GDM1 (cell line): Measurements from ENCODE around the gene COQ2.
A peak's percentile ranks its signal among the peaks of the same experiment; 100 is the strongest.
"Not testable (repeated sequence)": the region's sequence is repeated elsewhere in the genome, so short reads cannot be mapped to it uniquely, and the experiment has no call there.

ENCODE experiments used
- DNase-seq: peaks from one replicate; lab custom pipeline; 2025; lab: John Stamatoyannopoulos, UW

COQ2 gene

DNA sequence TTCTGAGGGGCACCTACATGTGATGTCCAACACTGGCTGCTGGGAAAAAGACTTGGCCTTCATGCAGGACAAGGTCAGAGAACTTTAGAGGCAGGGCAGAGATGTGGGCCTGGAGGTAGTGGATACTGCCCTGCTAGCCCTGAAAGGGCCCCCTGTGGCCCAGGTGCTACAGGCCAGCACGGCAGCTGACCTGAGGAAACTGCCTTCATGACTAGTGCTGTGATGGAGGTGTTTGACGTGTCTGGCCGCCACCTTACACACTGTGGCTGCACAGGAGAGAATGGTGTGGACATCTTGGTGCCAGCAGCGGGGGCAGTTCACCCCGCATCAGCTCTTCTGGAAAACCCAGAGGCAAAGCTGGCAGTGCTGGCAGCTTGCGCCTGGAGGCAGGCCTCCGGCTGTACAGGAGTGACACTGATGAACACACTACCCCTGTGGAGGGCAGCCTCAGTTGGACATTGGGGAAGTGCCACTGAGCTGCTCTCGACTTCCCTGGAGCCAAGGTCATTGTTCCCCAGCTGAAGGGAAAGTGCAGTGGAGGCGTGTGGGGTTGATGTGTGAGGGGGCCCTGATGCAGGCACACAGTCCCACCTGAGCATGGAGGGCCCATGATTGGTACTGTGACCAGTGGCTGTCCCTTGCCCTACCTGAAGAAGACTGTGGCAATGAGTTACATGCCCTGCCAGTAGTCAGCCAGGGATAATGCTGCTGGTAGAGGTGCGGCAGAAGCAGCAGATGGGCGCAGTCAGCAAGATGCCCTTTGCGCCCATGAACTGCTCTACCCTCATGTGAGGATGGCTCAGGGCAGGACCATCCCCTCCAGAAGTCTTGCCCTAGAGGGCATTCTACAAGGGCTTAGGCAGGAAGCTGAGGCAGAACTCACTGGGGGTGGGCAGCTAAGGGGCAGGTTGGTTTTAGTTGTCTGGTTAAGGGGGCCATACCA is 36.9 kb downstream of the COQ2 start:
- DNase-seq, result no peak

DNA sequence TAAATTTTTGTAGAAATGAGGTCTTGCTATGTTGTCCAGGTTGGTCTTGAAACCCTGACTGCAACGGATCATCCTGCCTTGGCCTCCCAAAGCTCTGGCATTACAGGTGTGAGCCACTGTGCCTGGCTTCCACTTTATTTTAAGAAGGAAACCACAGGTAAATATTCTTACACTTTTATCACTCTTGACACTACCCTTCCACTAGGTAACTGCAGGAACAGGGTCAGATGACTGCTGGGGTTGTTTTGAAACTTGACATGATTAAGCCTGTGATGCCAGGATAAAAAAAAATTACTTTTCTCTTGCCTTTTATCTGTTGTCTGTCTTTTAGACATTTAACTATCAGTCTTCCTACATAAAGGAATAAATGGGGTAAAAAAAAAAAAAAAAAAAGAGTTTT is 43.5 kb downstream of the COQ2 start:
- DNase-seq, result no peak

DNA sequence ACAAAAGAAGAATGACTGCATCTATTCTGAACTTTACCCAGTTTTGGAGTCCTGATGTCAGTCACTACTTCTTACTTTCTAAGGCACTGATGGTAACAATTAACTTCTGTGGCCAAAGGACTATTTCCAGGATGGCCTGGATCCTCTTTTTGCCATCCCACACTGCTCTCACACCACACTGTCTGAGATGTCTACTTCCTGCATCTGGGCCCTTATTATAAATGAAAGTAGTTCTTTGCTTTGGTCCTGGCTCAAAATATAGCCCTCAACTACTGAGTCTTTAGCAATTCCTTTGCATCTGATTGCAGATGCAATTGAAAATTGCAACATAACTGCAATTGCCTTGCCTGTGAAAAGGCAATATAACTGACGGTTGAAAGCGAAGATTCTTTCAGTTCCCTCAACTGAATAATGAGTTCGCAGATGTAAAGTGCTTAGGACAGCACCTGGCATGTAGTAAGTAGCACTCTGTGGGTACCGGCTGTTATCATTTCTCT is 44.2 kb downstream of the COQ2 start:
- peak; percentile 33 for DNase-seq

DNA sequence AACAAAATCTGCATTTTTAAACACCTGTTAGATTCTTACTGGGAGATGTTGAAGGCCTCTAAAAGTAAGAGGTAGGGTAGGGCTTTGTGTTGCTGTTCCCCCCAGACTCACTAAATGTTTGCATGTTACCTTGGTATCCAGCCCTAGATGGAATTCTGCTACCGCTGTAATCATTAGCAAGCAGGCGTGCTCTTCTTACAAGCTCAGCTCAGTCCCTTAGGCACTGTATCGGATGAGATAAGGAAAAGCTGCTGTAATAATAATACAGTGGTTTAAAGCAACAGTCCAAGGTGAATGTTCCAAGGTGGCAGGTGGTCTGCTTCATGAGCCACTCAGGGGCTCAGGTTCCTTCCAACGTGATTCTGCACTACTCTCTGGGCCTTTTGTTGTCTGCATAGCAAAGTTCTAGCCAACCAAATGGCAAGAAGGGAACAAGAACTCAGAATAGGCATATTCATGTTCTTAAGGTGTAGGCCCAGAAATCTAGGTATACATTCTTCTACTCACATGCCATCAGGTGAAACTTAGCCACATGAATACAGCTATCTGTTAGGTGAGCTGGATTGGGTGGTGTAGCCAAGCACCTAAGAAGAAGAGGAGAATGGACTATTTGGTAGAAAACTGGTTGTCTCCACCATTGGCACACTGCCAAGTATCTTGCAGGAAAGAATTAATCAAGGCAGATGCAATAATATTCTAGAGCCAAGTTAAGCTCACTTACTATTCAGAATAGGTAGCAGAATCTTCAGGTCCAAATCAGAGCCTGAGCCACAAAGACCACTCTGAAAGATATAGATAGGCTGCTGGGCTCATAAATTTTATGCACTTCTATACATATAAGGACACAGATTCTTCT is 46.0 kb downstream of the COQ2 start:
- no peak for DNase-seq

DNA sequence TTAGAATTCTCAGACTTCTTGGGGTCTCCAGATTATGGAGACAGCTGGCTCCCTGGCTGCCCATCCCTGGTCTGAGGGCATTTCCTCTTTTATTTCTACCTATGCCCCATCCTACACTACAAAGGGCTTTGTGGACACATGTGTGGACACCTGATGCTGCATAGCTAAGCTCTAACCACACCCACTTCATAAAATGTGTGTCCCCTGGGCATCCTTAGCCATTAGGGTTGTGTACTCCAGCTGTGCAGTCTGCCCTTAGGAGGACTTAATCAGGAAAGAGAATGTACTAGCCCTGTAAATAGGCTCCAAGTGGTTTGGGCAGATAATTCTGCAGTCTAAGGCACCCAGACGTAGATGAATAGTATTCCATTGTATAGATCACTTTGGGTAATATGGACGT is 47.0 kb downstream of the COQ2 start:
- no peak for DNase-seq

DNA sequence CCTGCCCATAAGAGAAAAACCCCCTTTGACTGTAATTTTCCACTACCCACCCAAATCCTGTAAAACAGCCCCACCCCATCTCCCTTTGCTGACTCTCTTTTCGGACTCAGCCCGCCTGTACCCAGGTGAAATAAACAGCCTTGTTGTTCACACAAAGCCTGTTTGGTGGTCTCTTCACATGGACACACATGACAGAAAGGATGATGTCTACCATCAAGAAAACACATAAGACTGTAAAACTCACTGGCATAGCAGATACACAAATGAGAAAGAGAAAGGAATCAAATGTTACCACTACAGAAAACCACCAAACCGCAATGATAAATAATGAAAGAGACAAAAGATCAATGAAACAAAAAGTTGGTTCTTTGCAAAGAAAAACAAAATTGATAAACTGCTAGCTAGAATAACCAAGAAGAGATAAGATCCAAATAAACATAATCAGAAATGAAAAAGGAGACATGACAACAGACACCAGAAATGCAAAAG is 48.9 kb downstream of the COQ2 start:
- not testable (repeated sequence) for DNase-seq

DNA sequence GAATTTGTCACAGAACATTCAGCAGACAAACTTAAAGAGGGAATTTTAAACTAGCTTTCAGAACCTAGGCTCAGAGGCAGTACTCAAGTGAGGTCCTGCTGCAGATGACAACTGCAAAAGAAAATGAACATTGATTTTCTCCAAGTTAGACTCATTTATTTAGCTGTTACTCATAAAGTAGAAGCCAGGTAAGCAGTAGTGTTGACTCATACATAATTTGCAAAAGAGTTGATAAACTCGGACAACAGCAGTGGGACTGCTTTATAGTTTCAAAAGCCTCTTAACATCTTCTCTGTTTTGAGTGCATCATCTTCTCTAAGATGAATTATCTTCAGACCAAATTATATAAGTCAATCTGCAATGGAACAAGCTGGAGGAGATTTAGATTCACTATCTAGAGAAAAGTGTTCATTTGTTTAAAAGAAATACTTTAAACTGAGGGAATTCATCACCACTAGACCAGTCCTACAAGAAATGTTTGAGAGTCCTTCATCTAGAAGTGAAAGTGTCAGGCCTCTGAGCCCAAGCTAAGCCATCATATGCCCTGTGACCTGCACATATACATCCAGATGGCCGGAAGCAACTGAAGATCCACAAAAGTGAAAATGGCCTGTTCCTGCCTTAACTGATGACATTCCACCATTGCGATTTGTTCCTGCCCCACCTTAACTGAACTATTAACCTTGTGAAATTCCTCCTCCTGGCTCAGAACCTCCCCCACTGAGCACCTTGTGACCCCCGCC is 49.5 kb downstream of the COQ2 start:
- DNase-seq, result no peak

DNA sequence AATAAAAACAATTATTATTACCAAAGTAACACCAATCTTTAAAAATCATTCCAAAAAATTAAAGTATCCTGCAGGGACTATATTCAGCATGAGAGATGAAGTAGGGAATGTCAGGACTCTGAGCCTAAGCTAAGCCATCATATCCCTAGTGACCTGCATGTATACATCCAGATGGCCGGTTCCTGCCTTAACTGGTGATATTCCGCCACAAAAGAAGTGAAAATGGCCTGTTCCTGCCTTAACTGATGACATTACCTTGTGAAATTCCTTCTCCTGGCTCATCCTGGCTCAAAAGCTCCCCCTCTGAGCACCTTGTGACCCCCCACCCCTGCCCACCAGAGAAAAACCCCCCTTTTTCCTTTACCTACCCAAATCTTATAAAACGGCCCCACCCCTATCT is 50.2 kb downstream of the COQ2 start:
- DNase-seq, result not testable (repeated sequence)

DNA sequence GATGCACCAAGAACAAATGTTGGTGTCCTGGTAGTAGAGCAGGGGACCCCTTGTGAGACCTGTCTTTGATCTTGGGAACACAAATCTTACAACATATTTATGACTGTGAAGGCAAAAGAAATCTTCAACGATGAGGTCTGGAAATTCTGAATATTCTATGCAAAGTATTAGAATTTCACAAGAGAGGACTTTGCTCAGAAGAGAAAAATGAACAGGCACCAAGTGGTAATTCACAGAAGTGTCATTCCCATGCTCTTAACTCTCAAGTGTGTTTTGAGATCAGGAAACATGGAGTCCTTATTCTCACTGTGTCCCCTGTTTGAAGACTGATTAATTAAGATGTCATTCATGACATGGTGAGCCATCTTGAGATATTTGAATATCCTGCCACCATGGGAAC is 52.5 kb downstream of the COQ2 start:
- DNase-seq, result no peak

DNA sequence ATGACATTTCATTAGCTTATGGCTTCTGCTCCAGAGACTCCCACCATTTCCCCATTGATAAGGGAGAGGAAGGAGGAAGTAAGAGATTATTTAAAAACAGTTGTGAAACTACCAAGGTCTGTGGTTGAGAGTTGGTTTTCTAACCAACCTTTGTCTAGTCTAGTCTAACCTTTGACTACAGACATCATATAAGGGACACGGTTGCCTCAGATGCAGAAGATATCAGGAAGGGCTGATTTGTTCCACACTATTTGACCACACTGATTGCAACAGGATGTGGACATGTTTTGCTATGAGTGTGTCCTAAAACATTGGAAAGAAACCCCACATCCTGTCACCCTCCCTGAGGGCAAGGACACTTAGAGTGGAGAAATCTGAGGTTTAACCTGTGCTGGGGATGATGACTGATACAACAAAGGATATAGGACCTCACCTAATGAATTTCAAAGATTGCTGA is 53.0 kb downstream of the COQ2 start:
- DNase-seq, result no peak

DNA sequence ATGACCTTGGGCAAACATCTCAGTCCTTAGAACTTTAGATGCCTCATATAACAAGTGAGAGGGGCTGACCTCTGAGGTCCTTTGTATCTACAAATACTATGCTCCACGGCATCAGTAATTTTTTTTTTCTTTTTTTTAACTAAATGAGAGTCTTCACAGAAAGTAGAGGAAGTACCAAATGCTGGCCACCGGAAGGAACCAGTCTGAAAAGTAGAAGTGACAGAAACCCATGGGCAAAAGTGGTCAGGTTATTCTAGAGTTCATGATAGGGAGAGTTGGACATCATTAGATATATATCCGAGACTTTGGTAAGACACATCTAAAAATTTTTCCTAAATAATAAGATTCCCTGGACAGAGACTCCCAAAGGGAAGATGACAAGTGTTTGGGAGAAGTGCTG is 53.7 kb downstream of the COQ2 start:
- no peak for DNase-seq

DNA sequence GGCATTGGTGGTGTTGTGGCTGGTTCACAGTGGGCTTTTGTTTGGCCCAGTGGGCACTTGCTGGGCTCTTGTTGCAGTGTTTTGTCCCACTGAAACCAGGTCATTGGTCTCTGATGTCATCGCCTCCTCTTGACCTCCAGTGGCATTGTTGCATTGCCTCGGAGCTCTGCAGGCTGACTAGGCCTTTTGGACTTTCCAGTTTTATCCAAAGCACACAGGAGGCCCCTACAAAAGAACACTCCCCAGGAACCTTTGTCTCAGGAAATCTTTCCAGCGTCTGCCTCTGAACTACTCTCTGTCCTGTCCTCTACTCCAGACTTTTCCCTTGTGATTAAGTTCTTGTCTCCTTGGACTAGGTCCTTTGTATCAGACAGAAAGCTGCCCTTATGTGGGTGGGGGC is 54.8 kb downstream of the COQ2 start:
- DNase-seq, result no peak

DNA sequence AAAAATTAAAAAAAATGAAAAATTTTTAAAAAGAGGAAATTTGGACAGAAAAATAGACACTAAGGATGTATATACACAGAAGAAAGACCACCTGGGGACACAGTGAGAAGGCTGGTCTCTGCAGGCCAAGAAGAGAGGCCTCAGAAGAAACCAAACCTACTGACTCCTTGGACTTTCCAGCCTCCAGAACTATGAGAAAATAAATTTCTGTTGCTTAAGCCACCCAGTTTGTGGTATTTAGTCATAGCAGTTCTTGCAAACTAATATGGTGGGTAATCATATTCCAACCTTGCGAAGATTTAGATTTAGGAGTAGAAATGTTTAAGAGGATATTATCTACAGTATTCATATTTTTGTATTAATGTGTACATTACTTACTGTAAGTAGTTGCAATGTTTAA is 56.4 kb downstream of the COQ2 start:
- DNase-seq, result no peak

DNA sequence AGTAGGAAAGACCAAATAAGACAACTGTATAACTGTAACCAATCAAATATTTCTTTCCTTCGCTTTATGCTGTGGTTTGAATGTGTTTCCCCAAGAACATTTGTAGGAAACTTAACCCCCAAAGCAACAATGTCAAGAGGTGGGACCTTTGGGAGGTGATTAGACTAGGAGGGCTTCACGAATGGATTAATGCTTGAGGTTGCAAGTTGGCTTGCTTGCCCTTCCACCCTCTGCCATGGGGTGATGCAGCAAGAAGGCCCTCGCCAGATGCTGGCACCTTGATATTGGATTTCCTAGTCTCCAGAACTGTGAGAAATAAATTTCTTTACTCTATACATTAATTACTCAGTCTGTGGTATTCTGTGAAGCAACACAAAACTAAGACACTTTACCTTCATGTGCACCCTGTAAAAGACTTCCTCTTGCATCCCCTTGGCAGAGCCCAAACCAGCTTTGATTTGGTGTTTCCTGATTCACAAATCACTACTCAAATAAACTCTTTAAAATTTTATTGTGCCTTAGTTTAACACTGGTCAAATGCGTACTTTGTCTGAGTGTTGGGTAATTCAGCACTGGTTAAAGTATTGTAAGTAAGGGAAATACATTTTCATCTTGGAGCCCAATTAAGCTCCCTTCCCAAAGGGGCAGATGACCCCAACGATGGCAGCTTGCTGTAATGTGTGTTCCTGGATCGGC is 59.9 kb downstream of the COQ2 start:
- DNase-seq, result no peak

DNA sequence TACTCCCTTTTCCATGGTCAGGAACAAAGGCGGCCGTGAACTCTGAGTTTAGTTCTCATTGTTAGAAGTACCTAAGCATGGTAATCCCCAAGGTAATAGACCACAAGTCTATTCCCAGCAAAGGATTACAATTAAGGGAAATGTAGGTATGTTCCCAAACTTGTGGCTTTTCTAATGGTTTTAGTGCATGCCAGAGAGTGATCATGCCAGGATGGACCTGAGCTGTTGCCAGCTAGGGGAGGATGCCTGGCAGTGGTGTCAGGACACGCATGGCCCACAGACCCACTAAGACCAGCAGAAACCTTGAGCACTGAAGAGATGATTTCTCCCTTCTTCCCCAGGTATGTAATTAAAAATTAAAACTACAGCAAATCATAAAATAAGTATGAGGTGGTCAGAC is 60.8 kb downstream of the COQ2 start:
- DNase-seq, result no peak

DNA sequence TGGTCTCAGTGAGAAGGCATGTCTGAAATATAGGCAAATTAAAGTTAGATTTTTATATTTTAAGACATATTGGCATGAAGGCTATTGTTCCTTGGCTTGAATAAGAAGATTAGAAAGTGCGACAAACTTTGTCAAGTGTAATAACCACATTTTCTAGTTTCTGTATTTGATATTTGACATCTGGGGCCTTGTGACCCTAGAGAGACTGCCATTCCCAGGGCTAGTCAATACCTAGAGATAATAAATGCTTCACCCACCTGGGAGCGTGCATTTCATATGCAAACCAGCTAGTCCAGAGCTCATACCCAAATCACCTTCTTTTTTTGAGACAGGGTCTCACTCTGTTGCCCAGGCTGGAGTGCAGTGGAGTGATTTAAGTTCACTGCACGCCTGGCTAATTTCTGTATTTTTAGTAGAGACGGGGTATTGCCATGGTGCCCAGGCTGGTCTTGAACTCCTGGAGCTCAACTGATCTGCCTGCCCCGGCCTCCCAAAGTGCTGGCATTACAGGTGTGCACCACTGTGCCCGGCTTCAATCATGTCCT is 62.6 kb downstream of the COQ2 start:
- no peak for DNase-seq

DNA sequence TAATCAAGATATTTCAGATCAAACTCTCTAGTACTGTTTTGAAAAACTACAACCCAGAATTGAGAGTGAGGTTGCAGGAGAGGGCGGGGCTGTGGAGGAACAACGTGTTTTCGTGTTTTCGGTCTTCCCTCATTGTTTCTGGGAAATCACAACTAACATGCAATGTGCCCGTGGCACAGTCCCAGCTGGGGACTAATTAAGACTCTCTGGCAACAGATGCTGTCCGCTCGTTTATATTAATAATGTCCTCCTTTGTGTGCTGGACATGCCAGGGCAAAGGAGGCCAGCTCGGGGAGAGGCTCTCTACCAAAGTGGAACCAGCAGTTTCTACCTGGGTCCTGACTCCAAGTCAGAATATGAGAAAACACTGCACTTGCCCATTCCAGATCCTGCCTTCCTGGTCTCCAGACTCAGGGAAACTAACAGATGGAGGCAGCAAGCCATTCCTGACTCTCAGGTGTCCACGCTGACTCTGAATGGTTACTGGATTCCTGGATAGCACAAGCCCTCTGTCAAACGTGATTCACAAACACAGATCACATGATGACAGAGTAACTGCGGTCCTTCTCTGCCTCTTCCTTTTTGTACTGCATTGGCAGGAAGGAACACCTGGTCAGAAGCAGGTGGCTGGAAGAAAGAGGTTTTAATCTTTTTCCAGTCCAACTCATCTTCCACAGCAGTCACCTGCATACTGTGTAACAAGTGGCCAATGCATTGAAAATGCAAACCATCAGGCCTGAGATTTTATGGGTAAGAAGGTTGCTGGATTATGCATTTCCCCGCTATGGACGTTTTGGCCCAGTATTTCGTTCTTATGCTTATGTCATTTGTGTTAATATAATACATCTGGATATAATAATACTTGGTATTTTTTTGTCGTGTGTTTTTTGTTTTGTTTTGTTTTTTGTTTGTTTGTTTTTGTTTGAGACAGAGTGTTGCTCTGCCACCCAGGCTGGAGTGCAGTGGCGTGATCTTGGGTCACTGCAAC is 65.0 kb downstream of the COQ2 start:
- DNase-seq, result no peak

DNA sequence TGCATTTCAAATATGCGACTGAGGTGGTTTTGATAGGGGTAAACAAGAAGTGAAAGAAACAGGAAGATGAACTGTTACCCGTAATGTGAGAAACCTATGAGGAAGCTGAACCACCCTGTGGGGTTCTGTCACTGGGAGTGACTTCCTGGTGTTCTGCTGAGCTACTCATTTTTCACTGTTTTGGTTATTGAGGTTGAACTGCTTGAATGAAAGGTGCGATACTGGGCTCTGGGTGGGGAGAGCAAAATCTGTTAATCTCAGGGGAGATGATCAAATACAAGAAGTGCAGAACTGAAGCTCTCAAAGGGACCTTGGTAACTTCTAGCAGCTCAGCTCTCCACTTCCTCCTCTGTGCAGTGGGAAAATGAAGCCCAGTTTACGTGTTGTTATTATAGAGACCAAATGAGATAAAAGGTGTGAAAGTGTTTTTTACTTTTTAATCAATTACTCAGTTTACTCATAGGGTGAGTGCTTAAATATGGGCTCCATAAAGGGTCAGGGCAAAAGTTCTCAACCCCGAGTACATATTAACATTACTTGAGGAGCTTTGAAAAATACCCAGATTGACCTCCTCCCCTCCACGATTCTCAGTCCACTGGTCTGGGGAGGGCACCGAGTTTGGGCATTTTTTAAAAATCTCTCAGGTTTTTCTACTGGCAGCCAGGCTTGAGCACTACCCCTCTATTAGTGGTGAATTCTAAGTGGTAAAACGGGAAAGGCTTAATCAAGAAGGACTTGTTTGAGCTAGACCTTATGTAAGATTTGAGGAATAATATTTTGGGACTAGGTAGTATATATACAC is 66.7 kb downstream of the COQ2 start:
- DNase-seq, result peak; percentile 68
